NCI-H146 (cell line): ENCODE data around the gene LRRC30.
"Not testable (repeated sequence)": the region's sequence is repeated elsewhere in the genome, so short reads cannot be mapped to it uniquely, and the experiment has no call there.

Experiments used
- DNase-seq: peaks from one replicate; lab custom pipeline; 2025; lab: John Stamatoyannopoulos, UW

LRRC30 gene

DNA sequence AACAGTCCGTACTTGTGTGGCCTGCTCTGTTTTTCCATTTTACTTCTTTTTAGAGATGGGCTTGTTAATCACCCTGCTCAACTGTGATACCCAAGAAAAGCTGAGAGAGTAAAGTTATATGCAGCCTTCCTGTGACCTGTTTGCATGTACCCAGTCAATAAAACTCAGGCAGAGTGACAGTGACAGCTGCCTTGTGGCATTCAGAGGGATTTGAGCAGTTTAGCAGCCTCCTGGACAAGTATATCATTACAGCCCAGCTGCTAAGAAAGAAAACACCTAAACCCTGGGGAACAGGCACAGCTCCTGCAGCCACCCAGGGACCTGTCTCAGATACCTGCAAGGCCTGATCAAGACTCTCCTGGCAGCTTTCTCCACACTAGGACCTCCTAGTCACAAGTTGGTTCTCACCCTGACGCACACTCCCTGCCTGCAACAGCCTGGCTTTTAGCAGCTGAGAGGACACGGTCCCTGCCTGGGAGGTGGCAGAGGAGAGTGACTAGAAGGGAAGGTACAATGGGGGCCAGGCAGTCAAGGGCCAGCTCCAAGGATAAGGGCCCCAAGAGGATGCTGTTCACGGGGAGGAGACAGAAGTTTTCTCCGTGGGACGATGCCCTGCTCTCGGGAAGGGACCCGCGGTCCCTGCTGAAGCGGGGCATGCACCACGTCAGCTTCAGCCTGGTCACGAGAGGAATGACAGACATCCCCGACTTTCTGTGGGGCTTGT is at the start of gene LRRC30:
LRRC30 (plus strand) TSS at position 464 of the 724 bp plus-strand sequence; CDS start at position 514, 50 bp downstream.
- no peak for DNase-seq

DNA sequence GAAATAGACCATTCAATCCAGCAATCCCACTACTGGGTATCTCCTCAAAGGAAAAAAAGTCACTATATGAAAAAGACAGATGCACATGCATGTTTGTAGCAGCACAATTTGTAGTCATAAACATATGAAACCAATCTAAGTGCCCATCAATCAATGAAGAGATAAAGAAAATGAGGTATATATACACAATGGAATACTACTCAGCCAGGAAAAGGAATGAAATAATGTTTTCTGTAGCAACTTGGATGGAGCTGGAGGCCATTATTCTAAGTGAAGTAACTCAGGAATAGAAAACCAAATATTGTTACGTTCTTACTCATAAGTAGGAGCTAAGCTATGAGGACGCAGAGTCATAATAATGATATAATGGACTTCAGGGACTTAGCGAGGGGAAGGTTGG is 45.2 kb upstream of the LRRC30 start:
- no peak for DNase-seq

DNA sequence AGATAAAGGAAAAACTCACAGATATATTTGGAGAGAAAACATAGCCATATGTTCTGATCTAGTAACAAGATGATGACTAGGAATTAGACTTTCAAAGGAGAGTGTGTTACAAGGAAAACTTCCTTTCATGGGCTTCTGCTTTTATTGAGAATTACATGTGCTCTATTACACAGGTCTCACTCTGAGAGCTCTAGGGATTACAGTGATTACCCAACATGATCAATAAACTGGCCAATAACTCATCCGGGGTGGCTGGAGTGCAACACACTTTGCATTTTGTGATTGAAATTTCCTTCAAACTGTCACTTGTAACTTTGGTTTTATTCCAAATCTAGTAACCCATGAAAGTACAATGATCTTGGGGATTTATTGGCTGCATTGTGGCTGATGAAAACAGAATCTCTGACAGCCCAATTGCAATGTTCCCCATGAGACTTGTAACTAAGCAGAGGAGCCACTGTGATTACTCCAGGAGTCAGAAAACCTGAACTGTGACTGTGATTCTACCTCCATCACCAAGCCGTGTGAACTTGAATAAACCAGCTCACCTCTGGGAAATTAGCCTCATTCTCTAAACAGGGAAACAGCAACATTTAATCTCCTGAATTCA is 40.2 kb upstream of the LRRC30 start:
- no peak for DNase-seq

DNA sequence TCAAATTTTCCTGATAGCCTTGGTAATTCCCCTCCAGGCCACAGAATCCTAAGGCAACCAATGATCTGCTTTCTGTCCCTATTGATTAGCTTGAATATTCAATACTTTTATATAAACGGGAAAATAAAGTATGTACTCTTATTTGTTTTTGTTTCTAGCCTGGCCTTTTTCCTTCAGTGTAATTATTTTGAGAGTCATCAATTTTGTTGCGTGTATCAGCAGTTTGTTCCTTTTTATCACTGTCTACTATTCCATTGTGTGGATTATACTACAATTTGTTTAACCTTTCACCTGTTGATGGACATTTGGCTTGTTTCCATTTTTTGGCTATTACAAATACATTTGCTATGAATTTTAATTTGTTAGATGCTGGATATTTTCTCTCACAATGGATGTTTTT is 39.2 kb upstream of the LRRC30 start:
- DNase-seq, result no peak

DNA sequence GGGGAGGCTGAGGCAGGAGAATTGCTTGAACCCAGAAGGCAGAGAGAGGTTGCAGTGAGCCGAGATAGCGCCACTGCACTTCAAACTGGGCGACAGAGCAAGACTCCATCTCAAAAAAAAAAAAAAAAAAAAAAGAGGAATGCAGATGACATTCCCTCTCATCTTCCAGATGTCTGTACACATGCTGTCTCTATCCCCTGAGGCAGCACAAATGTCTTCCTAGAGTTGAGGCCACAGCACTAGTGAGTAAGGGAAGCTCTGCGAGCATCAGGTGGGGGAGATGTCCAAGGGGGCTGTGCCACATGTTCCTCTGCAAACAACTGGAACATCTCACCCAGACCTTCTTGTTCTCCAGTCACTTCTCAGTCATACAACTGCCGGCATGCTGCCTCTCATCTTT is 35.6 kb upstream of the LRRC30 start:
- no peak for DNase-seq

DNA sequence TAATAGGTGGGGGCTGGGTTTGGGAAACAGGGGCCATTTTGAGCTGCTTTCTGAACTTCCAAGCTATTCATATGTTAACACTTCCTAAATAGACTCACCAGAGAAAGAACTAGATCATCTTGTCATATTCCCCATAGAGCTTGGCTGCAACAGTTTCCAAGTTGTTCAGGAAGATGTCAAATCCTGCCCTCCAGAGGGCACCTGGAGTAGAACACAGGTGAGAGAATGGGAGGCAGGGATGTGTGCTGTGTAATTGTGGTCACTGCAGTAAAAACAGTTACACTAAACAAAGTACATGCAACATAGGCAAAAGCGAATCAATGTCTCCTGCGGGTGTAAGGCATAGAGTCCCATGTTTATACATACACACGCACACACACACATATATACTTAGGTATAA is 34.5 kb upstream of the LRRC30 start:
- no peak for DNase-seq

DNA sequence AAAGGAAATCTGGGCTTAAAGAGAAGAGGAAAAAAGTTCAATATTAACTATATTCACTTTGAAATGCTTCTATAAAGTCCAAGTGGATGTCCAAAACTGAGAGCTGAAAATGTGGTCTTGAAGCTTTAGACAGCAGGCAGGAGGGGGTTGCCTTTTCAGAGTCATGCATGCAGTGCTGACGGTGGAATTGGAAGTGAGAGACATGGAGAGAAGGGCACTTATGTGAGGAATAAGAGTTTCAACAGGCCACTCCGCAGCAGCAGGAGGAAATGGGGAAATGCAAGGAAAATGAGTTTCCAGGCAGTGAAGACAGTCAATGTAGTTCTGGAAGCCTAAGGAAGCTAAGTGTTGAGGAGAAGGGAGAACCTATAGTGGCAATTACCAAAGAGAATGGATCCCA is 33.0 kb upstream of the LRRC30 start:
- no peak for DNase-seq

DNA sequence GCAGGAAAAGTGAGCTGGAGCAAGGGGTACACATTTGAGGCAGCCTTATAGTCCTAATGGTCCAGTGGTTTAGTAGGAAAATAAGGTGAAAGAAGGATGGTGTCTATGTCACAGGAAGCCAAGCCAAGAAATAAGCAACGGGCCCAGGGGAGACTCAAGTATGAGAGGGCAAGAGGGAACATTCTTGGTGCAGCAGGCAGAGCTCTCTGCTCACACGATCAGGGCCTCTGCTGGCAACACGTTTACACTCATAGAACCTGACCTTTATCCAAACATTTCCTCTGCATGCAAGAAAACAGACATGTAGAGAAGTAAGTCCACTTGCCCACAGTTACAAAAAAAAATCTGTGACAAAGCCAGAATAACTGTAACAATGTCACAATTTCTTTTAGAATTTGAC is 32.6 kb upstream of the LRRC30 start:
- DNase-seq, result no peak

DNA sequence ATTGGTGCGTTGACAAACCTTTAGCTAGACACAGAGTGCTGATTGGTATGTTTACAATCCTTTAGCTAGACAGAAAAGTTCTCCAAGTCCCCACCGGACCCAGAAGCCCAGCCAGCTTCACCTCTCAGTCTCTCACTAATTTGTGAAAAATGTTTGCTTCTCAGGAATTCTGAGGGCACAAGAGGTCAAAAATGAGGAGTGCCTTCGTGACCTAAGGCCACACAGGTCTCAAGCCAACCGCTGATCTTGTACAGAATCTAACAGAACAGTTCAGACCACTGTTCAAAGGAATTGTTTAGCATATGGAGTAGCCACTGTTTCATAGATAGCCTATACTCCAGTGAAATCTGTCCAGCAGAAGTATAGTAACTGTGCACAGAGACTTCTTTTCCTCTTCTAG is 29.8 kb upstream of the LRRC30 start:
- no peak for DNase-seq

DNA sequence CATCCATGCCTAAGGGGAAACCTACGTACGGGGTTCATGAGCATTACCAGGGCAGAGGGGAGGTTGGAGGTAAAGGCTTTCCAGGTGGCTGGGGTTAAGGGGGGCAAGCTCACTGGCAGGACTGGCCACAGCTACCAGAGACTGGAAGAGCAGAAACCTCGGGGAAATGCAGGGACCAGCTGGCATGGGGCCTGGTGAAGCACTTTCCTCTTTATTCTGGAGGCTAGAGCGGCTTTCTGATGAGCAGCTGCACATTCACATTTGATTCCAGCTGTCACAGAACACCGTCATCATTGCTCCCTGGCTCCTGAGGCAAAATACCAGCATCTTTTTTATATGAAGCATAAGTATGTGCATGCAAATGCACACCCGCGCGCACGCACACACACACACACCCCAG is 28.7 kb upstream of the LRRC30 start:
- DNase-seq, result no peak

DNA sequence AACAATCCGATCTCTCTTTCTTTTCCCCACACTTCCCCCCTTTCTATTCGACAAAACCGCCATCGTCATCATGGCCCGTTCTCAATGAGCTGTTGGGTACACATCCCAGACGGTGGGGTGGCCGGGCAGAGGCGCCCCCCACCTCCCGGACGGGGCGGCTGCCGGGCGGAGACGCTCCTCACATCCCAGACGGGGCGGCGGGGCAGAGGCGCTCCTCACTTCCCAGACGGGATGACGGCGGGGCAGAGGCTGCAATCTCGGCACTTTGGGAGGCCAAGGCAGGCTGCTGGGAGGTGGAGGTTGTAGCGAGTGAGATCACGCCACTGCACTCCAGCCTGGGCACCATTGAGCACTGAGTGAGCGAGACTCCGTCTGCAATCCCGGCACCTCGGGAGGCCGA is 27.3 kb upstream of the LRRC30 start:
- DNase-seq, result not testable (repeated sequence)

DNA sequence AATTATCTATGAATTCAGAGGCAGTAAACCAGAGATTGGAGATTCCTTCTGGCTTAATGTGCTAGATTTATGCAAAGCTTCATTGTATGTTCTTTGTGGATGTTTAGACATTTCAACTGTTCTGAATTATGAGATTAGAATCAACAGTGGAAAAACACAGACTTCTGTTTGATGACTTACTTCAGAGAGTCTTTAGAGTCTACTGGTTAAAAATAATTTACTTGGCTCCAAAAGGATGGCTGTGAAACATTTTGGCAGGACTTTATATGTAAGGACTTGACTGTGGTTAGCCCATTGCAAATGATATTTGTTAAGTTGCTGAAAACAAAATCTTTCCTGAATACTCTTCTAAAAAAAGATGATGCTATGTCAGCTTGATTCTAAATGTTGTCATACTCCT is 25.5 kb upstream of the LRRC30 start:
- DNase-seq, result no peak

DNA sequence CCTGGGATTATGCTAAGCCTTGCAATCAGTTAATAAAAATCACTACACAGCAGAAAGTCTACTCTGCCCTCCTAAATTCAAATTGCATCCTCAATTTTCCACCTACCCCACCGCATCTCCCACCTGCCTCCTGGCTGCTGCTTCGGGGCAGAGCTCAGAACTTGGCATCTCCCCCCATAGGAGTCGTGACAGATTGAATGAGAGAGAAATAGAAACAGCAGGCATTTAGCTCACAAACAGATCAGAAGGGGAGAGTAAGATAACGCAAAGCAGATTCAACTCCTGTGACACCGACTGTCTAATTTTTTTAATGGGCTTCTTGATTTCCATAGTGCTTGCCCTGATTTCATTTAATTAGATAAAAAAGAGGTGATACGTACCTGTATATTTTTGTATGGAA is 24.7 kb upstream of the LRRC30 start:
- DNase-seq, result no peak

DNA sequence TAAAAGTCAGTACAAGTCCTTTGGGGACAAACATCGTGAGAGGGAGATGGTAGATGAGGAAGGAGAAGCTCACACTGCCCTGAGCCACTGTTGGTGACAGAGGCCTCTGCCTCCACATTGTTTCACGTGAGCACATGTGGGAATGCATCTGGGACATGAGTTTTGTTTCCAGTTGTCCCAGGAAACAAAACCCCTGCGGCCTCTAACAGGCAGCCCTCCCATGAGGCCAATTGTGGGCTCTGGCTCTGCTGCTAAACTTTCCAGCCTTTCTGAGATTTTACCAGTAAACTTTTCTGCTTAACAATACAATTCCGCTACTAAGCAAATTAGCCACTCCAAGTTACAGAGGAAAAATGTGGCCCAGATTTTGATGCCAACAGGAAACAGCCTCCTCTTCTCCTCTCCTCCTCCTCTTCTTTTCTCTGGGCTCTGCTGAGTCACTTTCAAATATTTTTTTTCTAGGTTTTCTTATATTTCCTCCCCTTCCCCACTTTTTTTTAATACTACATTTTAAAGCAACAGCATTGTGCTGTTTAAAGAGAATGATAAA is 23.4 kb upstream of the LRRC30 start:
- DNase-seq, result no peak

DNA sequence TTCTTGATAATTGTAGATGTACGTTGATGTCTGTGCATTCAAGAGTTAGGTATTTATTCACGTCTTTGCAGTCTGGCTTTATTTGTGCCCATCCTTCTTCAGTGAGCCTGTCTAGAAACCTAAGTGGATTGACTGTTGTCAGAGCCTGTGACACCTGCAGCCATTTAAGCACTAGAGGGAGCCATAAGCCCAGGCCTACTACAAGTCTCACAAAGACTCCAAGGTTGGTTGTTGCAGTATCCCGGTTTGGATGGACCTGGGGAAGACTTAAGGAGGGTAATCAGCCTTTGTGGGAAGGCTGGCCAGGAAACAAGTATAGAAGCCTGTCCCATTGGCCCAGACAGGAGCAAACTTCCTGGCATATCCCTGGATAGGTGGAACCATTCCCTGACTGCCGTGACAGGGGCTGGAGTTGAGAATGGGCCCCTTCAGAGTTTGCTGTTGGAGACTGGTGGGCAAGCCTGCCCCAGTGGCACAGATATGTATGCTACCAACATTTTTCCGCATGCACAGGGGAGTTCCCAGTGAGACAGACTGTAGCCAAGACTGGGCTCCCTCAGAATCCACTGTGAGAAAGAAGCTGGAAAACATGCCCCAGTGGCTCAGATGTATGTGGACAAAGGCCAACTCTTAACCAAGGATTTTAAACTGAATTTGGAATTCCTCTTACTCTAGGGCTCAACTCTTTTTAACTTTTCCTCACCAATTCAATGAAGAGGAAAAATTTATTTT is 9.3 kb upstream of the LRRC30 start:
- peak; percentile 49 for DNase-seq

DNA sequence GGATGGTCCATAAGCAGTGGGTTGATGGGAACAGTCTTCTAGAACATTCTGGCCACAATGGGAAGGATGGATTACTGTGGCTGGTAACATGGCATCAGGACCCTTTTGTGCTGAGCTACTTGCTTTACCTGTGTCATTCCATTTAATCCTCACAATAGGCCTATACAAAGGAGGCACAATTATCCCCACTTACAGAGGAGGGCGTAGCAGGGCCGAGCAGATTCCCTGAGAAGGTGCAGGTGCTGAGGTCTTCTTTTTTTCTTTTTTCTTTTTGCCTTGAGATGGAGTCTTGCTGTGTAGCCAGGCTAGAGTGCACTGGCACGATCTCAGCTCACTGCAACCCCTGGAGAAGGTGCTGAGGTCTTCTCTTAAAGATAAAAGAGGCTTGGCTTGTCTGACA is 6.7 kb upstream of the LRRC30 start:
- no peak for DNase-seq

DNA sequence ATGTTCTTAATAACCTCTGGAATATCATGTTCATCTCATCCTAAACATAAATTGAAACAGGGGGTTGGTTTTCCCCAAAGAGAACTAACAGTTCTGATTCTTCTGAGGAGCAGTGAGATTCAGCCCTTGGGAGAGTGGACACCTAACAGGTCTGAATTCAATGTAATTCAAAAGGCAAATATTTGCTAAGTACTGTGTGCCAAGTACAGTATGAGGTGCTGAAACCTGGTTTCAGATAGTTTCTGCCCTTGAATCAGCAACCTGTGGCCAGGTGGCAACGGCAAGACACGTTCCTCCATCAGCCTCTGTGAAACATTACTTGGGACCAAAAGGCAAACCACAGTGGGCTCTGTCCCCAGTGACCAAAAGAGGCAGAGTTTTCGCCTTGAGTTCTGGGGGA is 1.3 kb downstream of the LRRC30 start:
- DNase-seq, result no peak

DNA sequence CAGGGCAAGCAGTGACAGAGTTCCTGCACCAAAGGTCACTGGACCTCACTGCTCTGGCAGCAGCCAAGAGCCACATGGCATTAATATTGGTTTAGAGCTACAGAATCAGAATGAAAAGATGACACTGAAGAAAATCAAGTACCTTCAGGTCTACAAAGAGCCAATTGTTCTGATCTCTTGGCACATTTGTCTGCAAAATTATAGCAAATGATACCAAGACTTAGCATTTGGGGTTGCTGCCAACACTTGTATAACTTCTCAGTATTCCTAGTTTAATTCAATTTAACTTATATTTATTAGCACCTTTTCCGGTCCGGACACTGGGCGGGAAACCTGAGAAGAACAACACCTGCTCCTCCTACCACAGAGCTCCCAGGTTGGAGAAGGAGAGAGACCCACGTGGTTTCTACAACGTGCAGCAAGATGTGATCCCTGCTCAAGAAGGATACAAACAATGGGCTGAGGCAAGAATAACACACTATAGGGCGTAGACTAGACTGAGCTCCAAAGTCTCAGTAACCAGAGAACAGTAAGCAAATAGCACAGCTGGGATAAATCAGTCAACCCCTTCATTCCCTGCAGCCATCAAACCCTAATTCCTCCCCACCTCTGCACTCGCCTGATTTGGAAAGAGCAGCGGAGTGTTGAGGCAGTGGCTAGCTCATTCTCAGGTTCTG is 2.4 kb downstream of the LRRC30 start:
- DNase-seq, result no peak

DNA sequence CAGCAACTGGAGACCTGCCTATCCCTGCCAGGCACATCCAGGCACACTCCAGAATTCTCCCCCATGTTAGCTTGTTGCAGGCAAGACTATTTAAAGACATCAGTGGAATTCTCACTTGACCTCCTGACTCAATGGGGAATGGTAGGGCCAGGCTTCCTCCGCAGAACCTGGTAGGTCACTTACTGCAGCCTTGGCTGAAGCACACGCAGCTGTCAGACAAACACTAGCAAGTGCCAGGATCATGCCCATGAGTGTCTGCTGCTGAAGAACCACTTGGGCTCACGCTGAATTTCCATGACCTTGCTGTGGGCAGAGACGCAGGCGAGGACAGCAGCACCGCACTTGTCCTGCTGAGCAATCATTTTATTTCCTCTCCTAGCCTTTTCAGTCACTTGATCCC is 3.2 kb downstream of the LRRC30 start:
- no peak for DNase-seq

DNA sequence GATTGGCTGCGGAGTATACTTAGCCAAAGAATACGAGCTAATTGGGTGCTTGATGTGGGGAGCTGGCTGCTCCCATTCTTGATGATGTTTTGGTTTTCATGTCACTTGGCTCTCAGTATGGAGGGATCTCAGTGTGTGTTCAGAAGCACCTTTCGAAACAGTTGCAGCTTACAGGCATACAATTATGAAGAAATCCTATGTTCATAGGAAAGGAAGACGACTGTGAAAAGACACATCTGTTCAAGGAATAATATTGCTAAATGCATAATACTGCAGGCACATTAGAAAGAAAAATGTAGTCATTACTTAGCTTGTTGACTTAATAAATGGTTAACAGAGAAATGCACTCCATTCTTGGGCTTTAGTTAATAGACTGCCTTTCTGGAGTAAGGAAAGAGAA is 4.1 kb downstream of the LRRC30 start:
- no peak for DNase-seq

DNA sequence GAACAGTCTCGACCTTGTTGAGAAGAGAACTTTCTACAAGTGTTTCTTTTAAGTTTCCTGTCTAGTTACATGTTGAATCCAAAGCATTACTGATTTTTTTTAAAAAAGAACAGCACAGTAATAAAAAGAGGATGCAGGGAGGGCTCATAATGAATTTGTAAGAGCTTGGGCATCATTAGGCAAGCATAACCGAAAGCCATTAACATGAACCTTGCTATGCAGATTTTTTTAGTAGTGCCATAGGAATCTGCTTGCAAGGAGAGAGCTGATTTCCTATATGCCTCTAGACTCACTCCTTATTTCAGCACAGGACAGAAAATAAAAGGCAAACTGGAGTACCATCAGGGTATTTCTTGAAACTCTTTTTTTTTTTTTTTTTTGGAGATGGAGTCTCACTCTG is 5.2 kb downstream of the LRRC30 start:
- no peak for DNase-seq

DNA sequence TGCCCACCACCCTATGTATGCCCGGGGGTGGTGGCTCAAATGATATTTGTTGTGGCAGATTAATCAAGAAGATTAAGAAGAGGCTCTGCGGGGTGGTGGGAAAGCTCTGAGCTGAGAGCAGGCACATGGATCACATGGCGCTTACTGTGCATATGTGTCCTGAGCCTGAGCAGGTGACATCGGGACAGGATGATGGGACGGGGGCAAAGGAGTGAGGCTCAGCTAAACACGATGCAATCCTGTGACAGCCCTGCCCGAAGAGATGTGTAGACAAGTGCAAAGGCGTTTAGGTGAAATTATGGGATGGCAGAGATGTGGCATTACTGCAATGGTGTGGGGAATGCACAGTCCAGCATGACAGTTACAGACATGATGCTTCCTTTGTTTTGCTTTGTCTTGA is 6.0 kb downstream of the LRRC30 start:
- no peak for DNase-seq
